Nephron (organoid): ENCODE data around the gene NLGN2.

Experiments used
- H3K27ac Mint-ChIP-seq, 3 experiments: 2 replicates each; pipeline ENCODE4 v1.8.0; 2020; ENCODE audit warnings: mixed read lengths in 3 of 3, mild to moderate bottlenecking in 2 of 3, moderate library complexity in 1 of 3
- H3K27me3 Mint-ChIP-seq: 2 replicates; pipeline ENCODE4 v1.8.0; 2021; ENCODE audit warnings: low read depth, mild to moderate bottlenecking, moderate library complexity, mixed read lengths
- H3K36me3 Mint-ChIP-seq: 2 replicates; pipeline ENCODE4 v1.8.0; 2020; ENCODE audit warnings: low read depth, mixed read lengths
- H3K4me1 Mint-ChIP-seq: 2 replicates; pipeline ENCODE4 v1.8.0; 2020; ENCODE audit warnings: mixed read lengths
- H3K4me3 Mint-ChIP-seq, 3 experiments: 2 replicates each; pipeline ENCODE4 v1.8.0; 2020; ENCODE audit warnings: mild to moderate bottlenecking in 3 of 3, mixed read lengths in 3 of 3, moderate library complexity in 2 of 3
- H3K9me3 Mint-ChIP-seq: 2 replicates; pipeline ENCODE4 v1.8.0; 2020; ENCODE audit warnings: mixed read lengths
- TF ChIP-seq, protein P1 (sequence below), 3 experiments: fragments of 200-600 bp; sonication (generic); IDR thresholded peaks; one replicate each; pipeline ENCODE4 v1.5.0; 2021; ENCODE audit warnings: antibody characterized with exemption in 3 of 3; ENCODE audit not compliant: unreplicated experiment in 3 of 3

Gene NLGN2

DNA sequence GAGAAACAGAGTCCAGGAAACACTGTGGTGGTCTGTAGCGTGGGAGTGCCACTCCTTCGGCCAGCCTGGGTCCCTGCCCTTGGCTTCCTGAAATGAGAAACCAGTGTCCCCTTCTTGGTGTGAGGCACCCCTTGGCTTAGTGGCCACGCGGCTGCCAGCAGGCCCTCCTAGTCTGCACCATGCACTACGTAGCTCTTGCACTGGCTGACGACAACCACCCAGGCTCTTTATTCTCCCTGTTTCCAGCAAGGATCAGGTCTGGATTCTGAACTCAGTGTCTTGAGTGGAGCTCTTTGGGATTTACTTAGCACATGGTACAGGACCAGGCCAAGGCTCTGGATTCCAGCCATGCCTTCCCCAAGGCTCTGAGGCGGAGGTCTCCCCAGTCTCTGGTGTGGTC is 19.9 kb downstream of the NLGN2 start:
- TF ChIP-seq, protein P1, sequence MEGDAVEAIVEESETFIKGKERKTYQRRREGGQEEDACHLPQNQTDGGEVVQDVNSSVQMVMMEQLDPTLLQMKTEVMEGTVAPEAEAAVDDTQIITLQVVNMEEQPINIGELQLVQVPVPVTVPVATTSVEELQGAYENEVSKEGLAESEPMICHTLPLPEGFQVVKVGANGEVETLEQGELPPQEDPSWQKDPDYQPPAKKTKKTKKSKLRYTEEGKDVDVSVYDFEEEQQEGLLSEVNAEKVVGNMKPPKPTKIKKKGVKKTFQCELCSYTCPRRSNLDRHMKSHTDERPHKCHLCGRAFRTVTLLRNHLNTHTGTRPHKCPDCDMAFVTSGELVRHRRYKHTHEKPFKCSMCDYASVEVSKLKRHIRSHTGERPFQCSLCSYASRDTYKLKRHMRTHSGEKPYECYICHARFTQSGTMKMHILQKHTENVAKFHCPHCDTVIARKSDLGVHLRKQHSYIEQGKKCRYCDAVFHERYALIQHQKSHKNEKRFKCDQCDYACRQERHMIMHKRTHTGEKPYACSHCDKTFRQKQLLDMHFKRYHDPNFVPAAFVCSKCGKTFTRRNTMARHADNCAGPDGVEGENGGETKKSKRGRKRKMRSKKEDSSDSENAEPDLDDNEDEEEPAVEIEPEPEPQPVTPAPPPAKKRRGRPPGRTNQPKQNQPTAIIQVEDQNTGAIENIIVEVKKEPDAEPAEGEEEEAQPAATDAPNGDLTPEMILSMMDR (IDR thresholded peaks at IDR 0.05; ENCODE audit: unreplicated experiment in 3 of 3): no peak
- H3K27me3 Mint-ChIP-seq: peaks cover 9% of the 10 kb centered on the region
- H3K36me3 Mint-ChIP-seq: no peaks in the 10 kb centered on the region
- H3K4me1 Mint-ChIP-seq: peaks cover 6% of the 10 kb centered on the region
- H3K4me3 Mint-ChIP-seq: no peak overlapping the region
- H3K9me3 Mint-ChIP-seq: no peaks in the 10 kb centered on the region
- H3K27ac Mint-ChIP-seq: no peak overlapping the region

DNA sequence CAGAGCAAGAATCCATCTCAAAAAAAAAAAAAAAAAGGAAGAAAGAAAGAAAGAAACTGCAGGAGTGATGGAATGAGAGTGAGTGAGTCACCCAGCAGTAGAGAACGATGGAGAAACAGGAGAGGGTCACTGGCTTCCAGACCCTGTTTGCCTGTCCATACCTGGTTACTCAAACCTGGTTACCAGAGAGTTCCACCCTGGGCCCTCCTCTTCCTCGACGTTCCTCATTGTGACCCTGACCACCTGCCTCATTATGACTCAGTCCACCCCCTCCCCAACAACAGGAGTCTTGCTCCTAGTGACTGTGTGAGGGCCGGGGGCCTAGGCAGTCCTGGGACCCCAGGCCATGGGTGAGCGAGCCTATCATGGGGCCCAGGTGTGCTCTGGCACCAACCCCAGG is 20.9 kb downstream of the NLGN2 start, which contains the start of gene SPEM3:
Gene SPEM3, plus strand, starts transcription at position 301 of the 400 bp plus-strand sequence. Its CDS starts 46 bp downstream, at position 347.
- peaks cover 4% of the 10 kb centered on the region for H3K4me1 Mint-ChIP-seq
- no peak within 1 kb of the TSS for H3K4me3 Mint-ChIP-seq
- peaks cover 9% of the 10 kb centered on the region for H3K27me3 Mint-ChIP-seq
- TF ChIP-seq, protein P1 (IDR thresholded peaks at IDR 0.05; ENCODE audit: unreplicated experiment in 3 of 3): no peak
- no peaks in the 10 kb centered on the region for H3K36me3 Mint-ChIP-seq
- no peak within 1 kb of the TSS for H3K27ac Mint-ChIP-seq
- no peaks in the 10 kb centered on the region for H3K9me3 Mint-ChIP-seq

DNA sequence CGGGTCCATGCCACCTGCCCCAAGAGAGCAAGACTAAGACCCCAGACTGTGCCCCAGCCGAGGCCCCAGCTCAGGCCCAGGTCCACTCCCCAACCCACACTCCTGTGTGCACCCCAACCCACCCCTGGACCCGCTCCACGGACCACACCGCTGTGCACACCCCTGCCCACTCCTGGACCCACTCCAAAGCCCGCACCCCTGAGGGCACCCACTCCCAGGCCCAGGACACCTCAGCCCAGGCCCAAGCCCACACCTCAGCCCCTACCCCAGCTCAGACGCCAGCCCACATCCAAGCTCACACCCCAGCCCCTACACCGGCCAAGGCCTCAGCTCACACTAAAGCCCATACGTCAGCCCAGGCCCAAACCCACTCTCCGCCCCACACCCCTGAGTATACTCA is 22.1 kb downstream of the NLGN2 start:
- Mint-ChIP-seq H3K9me3 (no peaks in the 10 kb centered on the region), H3K27me3 (peaks cover 5% of the 10 kb centered on the region), H3K4me3 (no peak overlapping the region), H3K4me1 (no peaks in the 10 kb centered on the region), H3K27ac (no peak overlapping the region), H3K36me3 (no peaks in the 10 kb centered on the region)
- TF ChIP-seq, protein P1 (IDR thresholded peaks at IDR 0.05; ENCODE audit: unreplicated experiment in 3 of 3): no peak

DNA sequence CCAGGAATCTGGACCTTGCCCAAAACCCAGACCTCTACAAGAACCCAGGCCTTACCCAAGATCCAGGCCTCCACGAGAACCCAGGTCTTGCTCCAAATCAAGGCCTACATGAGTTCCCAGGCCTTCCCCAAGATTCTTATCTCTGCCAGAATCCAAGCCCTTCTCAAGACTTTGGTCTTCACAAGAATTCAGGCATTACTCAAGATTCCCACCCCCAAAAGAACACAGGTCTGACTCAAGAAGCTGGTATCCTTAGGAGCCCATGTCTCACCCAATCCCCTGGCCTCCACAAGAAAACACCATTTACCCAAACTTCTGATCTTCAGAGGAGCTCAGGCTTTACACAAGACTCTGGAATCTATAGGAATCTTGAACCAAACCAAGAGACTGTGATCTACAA is 23.6 kb downstream of the NLGN2 start:
- H3K36me3 Mint-ChIP-seq: no peaks in the 10 kb centered on the region
- no peaks in the 10 kb centered on the region for H3K9me3 Mint-ChIP-seq
- H3K27me3 Mint-ChIP-seq: peaks cover 15% of the 10 kb centered on the region
- no peak overlapping the region for H3K4me3 Mint-ChIP-seq
- H3K27ac Mint-ChIP-seq: no peak overlapping the region
- peaks cover 8% of the 10 kb centered on the region for H3K4me1 Mint-ChIP-seq
- TF ChIP-seq, protein P1 (IDR thresholded peaks at IDR 0.05; ENCODE audit: unreplicated experiment in 3 of 3): no peak

DNA sequence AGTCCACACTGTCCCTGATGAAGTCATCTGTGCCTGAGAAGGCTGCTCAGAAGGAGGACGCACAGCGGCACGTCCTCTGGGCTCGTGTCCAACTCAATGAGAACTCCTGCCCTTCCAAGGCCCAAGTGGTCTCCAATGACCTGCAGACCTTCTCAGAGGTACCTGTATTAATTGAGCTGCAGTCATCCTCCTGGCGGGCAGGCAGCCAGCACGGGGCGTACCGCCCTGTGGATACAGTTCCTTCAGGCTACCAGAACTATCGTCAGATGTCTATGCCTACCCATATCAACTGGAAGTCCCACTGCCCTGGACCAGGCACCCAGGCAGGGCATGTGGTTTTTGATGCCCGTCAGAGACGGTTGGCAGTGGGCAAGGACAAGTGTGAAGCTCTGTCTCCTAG is 24.7 kb downstream of the NLGN2 start:
- Mint-ChIP-seq H3K4me3 (no peak overlapping the region), H3K9me3 (no peaks in the 10 kb centered on the region), H3K36me3 (no peaks in the 10 kb centered on the region), H3K27ac (no peak overlapping the region), H3K27me3 (peaks cover 22% of the 10 kb centered on the region), H3K4me1 (peaks cover 8% of the 10 kb centered on the region)
- TF ChIP-seq, protein P1 (IDR thresholded peaks at IDR 0.05; ENCODE audit: unreplicated experiment in 3 of 3): no peak
